ENCODE measurements around the gene CABCOCO1.

DNA sequence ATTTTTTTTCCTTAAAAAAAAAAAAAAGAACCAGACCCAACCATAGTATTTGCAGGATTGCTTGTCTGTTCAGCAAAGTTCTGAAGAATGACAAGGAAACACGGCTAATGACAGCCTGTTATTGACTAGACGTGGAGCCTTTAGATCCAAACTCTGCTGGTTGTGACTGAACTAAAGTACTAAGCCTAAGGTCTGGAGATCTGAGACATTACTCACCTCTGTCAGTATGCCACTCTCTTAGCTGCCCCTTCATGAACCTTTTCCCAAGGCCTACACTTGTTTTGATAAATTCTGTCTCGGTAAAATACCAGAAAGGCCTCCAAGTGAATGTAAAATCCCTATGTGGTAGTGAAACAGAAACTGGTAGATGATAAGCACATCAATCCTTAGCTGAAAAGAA, 101.0 kb downstream of the CABCOCO1 start:
- TF ChIP-seq, protein P1, sequence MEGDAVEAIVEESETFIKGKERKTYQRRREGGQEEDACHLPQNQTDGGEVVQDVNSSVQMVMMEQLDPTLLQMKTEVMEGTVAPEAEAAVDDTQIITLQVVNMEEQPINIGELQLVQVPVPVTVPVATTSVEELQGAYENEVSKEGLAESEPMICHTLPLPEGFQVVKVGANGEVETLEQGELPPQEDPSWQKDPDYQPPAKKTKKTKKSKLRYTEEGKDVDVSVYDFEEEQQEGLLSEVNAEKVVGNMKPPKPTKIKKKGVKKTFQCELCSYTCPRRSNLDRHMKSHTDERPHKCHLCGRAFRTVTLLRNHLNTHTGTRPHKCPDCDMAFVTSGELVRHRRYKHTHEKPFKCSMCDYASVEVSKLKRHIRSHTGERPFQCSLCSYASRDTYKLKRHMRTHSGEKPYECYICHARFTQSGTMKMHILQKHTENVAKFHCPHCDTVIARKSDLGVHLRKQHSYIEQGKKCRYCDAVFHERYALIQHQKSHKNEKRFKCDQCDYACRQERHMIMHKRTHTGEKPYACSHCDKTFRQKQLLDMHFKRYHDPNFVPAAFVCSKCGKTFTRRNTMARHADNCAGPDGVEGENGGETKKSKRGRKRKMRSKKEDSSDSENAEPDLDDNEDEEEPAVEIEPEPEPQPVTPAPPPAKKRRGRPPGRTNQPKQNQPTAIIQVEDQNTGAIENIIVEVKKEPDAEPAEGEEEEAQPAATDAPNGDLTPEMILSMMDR (conservative IDR thresholded peaks at IDR 0.05; ENCODE audit: low read depth, low read length), result no peak
- no peak for TF ChIP-seq EZH2 (IDR thresholded peaks at IDR 0.05; ENCODE audit: borderline replicate concordance, low read depth, low read length, poor library complexity, severe bottlenecking)

Data from A673 (cell line).